HEK293 (cell line): Measurements from ENCODE around the gene HOXB9.

Experiments
- FEZF1 ChIP-seq: fragments of 450-650 bp; formaldehyde crosslinking; IDR thresholded peaks from 2 replicates; pipeline ENCODE4 v1.5.1; 2016; ENCODE audit warnings: missing biosample characterization, missing genetic modification characterization
- GFI1B ChIP-seq: fragments of 450-650 bp; formaldehyde crosslinking; IDR thresholded peaks from 2 replicates; pipeline ENCODE4 v1.5.1; 2016; ENCODE audit warnings: missing biosample characterization, missing genetic modification characterization
- GLIS1 ChIP-seq: fragments of 450-650 bp; formaldehyde crosslinking; IDR thresholded peaks from 2 replicates; pipeline ENCODE4 v1.5.1; 2016; ENCODE audit warnings: missing biosample characterization, missing genetic modification characterization
- HIC1 ChIP-seq: fragments of 450-650 bp; formaldehyde crosslinking; IDR thresholded peaks from 2 replicates; pipeline ENCODE4 v1.5.1; 2016; ENCODE audit warnings: missing biosample characterization, missing genetic modification characterization
- HOXA7 ChIP-seq: sonication (generic); formaldehyde crosslinking; IDR thresholded peaks from 2 replicates; pipeline ENCODE4 v1.8.1; 2022; ENCODE audit warnings: missing genetic modification reagents, borderline replicate concordance
- HOXC10 ChIP-seq: sonication (generic); formaldehyde crosslinking; IDR thresholded peaks from 2 replicates; pipeline ENCODE4 v1.8.1; 2023; ENCODE audit warnings: mild to moderate bottlenecking, missing genetic modification reagents
- INSM2 ChIP-seq: fragments of 450-650 bp; formaldehyde crosslinking; IDR thresholded peaks from 2 replicates; pipeline ENCODE4 v1.5.1; 2016; ENCODE audit warnings: missing biosample characterization, missing genetic modification characterization
- KLF8 ChIP-seq: fragments of 450-650 bp; formaldehyde crosslinking; IDR thresholded peaks from 2 replicates; pipeline ENCODE4 v1.5.1; 2016; ENCODE audit warnings: missing biosample characterization, missing genetic modification characterization
- MZF1 ChIP-seq: fragments of 450-650 bp; formaldehyde crosslinking; IDR thresholded peaks from 2 replicates; pipeline ENCODE4 v1.5.1; 2017; ENCODE audit warnings: missing biosample characterization, missing genetic modification characterization, borderline replicate concordance
- REPIN1 ChIP-seq: fragments of 450-650 bp; formaldehyde crosslinking; IDR thresholded peaks from 2 replicates; pipeline ENCODE4 v1.5.1; 2017; ENCODE audit warnings: missing biosample characterization, missing genetic modification characterization, low read depth
- SCRT1 ChIP-seq: fragments of 450-650 bp; formaldehyde crosslinking; IDR thresholded peaks from 2 replicates; pipeline ENCODE4 v1.5.1; 2016; ENCODE audit warnings: missing biosample characterization, missing genetic modification characterization, borderline replicate concordance
- WT1 ChIP-seq: fragments of 450-650 bp; formaldehyde crosslinking; IDR thresholded peaks from 2 replicates; pipeline ENCODE4 v1.5.1; 2016; ENCODE audit warnings: missing biosample characterization, missing genetic modification characterization
- YY2 ChIP-seq: fragments of 450-650 bp; formaldehyde crosslinking; IDR thresholded peaks from 2 replicates; pipeline ENCODE4 v1.5.1; 2016; ENCODE audit warnings: missing biosample characterization, missing genetic modification characterization
- ZBTB49 ChIP-seq: fragments of 450-650 bp; formaldehyde crosslinking; IDR thresholded peaks from 2 replicates; pipeline ENCODE4 v1.5.1; 2016; ENCODE audit warnings: missing biosample characterization, missing genetic modification characterization, low read depth
- ZFP3 ChIP-seq: fragments of 450-650 bp; formaldehyde crosslinking; IDR thresholded peaks from 2 replicates; pipeline ENCODE4 v1.5.1; 2016; ENCODE audit warnings: low read depth, missing biosample characterization, missing genetic modification characterization
- ZIC2 ChIP-seq: fragments of 450-650 bp; formaldehyde crosslinking; IDR thresholded peaks from 2 replicates; pipeline ENCODE4 v1.5.1; 2016; ENCODE audit warnings: missing biosample characterization, missing genetic modification characterization
- ZNF10 ChIP-seq: fragments of 450-650 bp; formaldehyde crosslinking; IDR thresholded peaks from 2 replicates; pipeline ENCODE4 v1.5.1; 2017; ENCODE audit warnings: missing biosample characterization, missing genetic modification characterization
- ZNF140 ChIP-seq: fragments of 450-650 bp; formaldehyde crosslinking; IDR thresholded peaks from 2 replicates; pipeline ENCODE4 v1.5.1; 2016; ENCODE audit warnings: missing biosample characterization, missing genetic modification characterization
- ZNF146 ChIP-seq: fragments of 450-650 bp; formaldehyde crosslinking; IDR thresholded peaks from 2 replicates; pipeline ENCODE4 v1.5.1; 2016; ENCODE audit warnings: missing biosample characterization, missing genetic modification characterization
- ZNF155 ChIP-seq: fragments of 450-650 bp; formaldehyde crosslinking; IDR thresholded peaks from 2 replicates; pipeline ENCODE4 v1.5.1; 2016; ENCODE audit warnings: missing biosample characterization, missing genetic modification characterization
- ZNF169 ChIP-seq: fragments of 450-650 bp; formaldehyde crosslinking; IDR thresholded peaks from 2 replicates; pipeline ENCODE4 v1.5.1; 2016; ENCODE audit warnings: missing biosample characterization, missing genetic modification characterization
- ZNF292 ChIP-seq: fragments of 450-650 bp; formaldehyde crosslinking; IDR thresholded peaks from 2 replicates; pipeline ENCODE4 v1.5.1; 2016; ENCODE audit warnings: low read depth, missing biosample characterization, missing genetic modification characterization, borderline replicate concordance
- ZNF324 ChIP-seq: fragments of 450-650 bp; formaldehyde crosslinking; IDR thresholded peaks from 2 replicates; pipeline ENCODE4 v1.5.1; 2016; ENCODE audit warnings: missing biosample characterization, missing genetic modification characterization
- ZNF398 ChIP-seq: fragments of 450-650 bp; formaldehyde crosslinking; IDR thresholded peaks from 2 replicates; pipeline ENCODE4 v1.5.1; 2017; ENCODE audit warnings: missing biosample characterization, missing genetic modification characterization
- ZNF501 ChIP-seq: fragments of 450-650 bp; formaldehyde crosslinking; IDR thresholded peaks from 2 replicates; pipeline ENCODE4 v1.5.1; 2016; ENCODE audit warnings: missing biosample characterization, missing genetic modification characterization
- ZNF621 ChIP-seq: fragments of 450-650 bp; formaldehyde crosslinking; IDR thresholded peaks from 2 replicates; pipeline ENCODE4 v1.5.1; 2017; ENCODE audit warnings: missing biosample characterization, missing genetic modification characterization
- ZNF629 ChIP-seq: fragments of 450-650 bp; formaldehyde crosslinking; IDR thresholded peaks from 2 replicates; pipeline ENCODE4 v1.5.1; 2017; ENCODE audit warnings: missing biosample characterization, missing genetic modification characterization
- ZNF707 ChIP-seq: fragments of 450-650 bp; formaldehyde crosslinking; IDR thresholded peaks from 2 replicates; pipeline ENCODE4 v1.5.1; 2016; ENCODE audit warnings: missing biosample characterization, missing genetic modification characterization
- ZNF785 ChIP-seq: fragments of 450-650 bp; formaldehyde crosslinking; IDR thresholded peaks from 2 replicates; pipeline ENCODE4 v1.5.1; 2016; ENCODE audit warnings: missing biosample characterization, missing genetic modification characterization
- ZSCAN4 ChIP-seq: fragments of 450-650 bp; formaldehyde crosslinking; IDR thresholded peaks from 2 replicates; pipeline ENCODE4 v1.5.1; 2017; ENCODE audit warnings: missing biosample characterization, missing genetic modification characterization
- TF ChIP-seq, protein P1 (sequence below): fragments of 450-650 bp; formaldehyde crosslinking; IDR thresholded peaks from 2 replicates; pipeline ENCODE4 v1.5.1; 2017; ENCODE audit warnings: missing biosample characterization, missing genetic modification characterization

HOXB9 gene

GRCh38 chr17:48577330-48577945 is 48.7 kb downstream of the HOXB9 start (continued):
- peak; percentile 81 for TF ChIP-seq KLF8 (tag by site-specific recombination)
- TF ChIP-seq HIC1 (tag by site-specific recombination), result peak; percentile 81
- TF ChIP-seq MZF1 (tag by site-specific recombination), result peak; percentile 94
- TF ChIP-seq INSM2, result peak; percentile 92
- TF ChIP-seq ZNF169 (tag by site-specific recombination), result no peak
- TF ChIP-seq HOXC10 (CRISPR knock-in tag), result no peak
- peak; percentile 93 for TF ChIP-seq ZNF10 (tag by site-specific recombination)
- TF ChIP-seq GLIS1, result peak; percentile 85
- no peak for TF ChIP-seq ZFP3
- 0 out of 2 replicates have a peak, but pooled peaks have one; percentile 45 for TF ChIP-seq ZNF785 (tag by site-specific recombination)
- peak; percentile 89 for TF ChIP-seq ZNF629 (tag by site-specific recombination)
- no peak for TF ChIP-seq REPIN1 (tag by site-specific recombination)
- TF ChIP-seq WT1, result peak; percentile 99
- peak; percentile 92 for TF ChIP-seq ZIC2 (tag by site-specific recombination)
- TF ChIP-seq ZNF324 (tag by site-specific recombination), result peak; percentile 86; the same call in 1 of the 2 replicates
- no peak for TF ChIP-seq HOXA7 (CRISPR knock-in tag)
- TF ChIP-seq ZBTB49, result peak; percentile 17; the same call in 1 of the 2 replicates
- TF ChIP-seq GFI1B (tag by site-specific recombination), result peak; percentile 89
- TF ChIP-seq ZSCAN4 (tag by site-specific recombination), result peak; percentile 53; the same call in 1 of the 2 replicates
- TF ChIP-seq, protein P1, sequence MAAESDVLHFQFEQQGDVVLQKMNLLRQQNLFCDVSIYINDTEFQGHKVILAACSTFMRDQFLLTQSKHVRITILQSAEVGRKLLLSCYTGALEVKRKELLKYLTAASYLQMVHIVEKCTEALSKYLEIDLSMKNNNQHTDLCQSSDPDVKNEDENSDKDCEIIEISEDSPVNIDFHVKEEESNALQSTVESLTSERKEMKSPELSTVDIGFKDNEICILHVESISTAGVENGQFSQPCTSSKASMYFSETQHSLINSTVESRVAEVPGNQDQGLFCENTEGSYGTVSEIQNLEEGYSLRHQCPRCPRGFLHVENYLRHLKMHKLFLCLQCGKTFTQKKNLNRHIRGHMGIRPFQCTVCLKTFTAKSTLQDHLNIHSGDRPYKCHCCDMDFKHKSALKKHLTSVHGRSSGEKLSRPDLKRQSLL (tag by site-specific recombination), result 0 out of 2 replicates have a peak, but pooled peaks have one; percentile 51
- no peak for TF ChIP-seq ZNF140 (tag by site-specific recombination)
- TF ChIP-seq ZNF146 (tag by site-specific recombination), result 0 out of 2 replicates have a peak, but pooled peaks have one; percentile 17
- TF ChIP-seq SCRT1 (tag by site-specific recombination), result no peak
- TF ChIP-seq ZNF292 (tag by site-specific recombination), result no peak
- no peak for TF ChIP-seq ZNF155 (tag by site-specific recombination)
- TF ChIP-seq ZNF398 (tag by site-specific recombination), result peak; percentile 93
- TF ChIP-seq ZNF501 (tag by site-specific recombination), result peak; percentile 76; the same call in 1 of the 2 replicates
- no peak for TF ChIP-seq YY2 (tag by site-specific recombination)
- no peak for TF ChIP-seq ZNF621 (tag by site-specific recombination)
- TF ChIP-seq ZNF707, result no peak
- TF ChIP-seq FEZF1 (tag by site-specific recombination), result peak; percentile 98
